Smooth muscle cell (in vitro differentiated cells): ENCODE results near the gene PABPC1L. TPM values are rescaled to one million over a fixed set of nuclear protein-coding genes. Genes with fewer than 3 reads are reported as not detected.

Source experiments
- DNase-seq: peaks from one replicate; lab custom pipeline; 2025; ENCODE audit not compliant: unreplicated experiment; lab: John Stamatoyannopoulos, UW
- H2AFZ ChIP-seq: fragments of 200-600 bp; sonication (generic); 2 replicates; pipeline ENCODE4 v1.6.0; 2016; ENCODE audit warnings: antibody characterized with exemption, low read depth, mild to moderate bottlenecking
- H3F3A ChIP-seq: fragments of 200-600 bp; sonication (generic); 2 replicates; pipeline ENCODE4 v1.6.0; 2017; ENCODE audit warnings: antibody characterized with exemption, low read depth
- H3K27ac ChIP-seq: fragments of 200-600 bp; sonication (generic); 2 replicates; pipeline ENCODE4 v1.5.1; 2016; ENCODE audit warnings: low read depth, mild to moderate bottlenecking
- H3K27me3 ChIP-seq: fragments of 200-600 bp; sonication (generic); 2 replicates; pipeline ENCODE4 v1.6.1; 2016; ENCODE audit warnings: low read depth, mild to moderate bottlenecking
- H3K36me3 ChIP-seq: fragments of 200-600 bp; sonication (generic); 2 replicates; pipeline ENCODE4 v1.5.1; 2016; ENCODE audit warnings: low read depth
- H3K4me1 ChIP-seq: fragments of 200-600 bp; sonication (generic); 2 replicates; pipeline ENCODE4 v1.5.1; 2016; ENCODE audit warnings: low read depth
- H3K4me2 ChIP-seq: fragments of 200-600 bp; sonication (generic); 2 replicates; pipeline ENCODE4 v1.6.0; 2016; ENCODE audit warnings: mild to moderate bottlenecking
- H3K4me3 ChIP-seq: fragments of 200-600 bp; sonication (generic); 2 replicates; pipeline ENCODE4 v1.5.1; 2016; ENCODE audit warnings: mild to moderate bottlenecking
- H3K79me2 ChIP-seq: fragments of 200-600 bp; sonication (generic); 2 replicates; pipeline ENCODE4 v1.6.0; 2016; ENCODE audit warnings: low read depth, mild to moderate bottlenecking
- H3K9ac ChIP-seq: fragments of 200-600 bp; sonication (generic); 2 replicates; pipeline ENCODE4 v1.6.0; 2016; ENCODE audit warnings: low read depth
- H3K9me3 ChIP-seq: fragments of 200-600 bp; sonication (generic); replicated peaks from 2 replicates; pipeline ENCODE4 v1.5.1; 2016; ENCODE audit warnings: low read depth
- H4K20me1 ChIP-seq: fragments of 200-600 bp; sonication (generic); 2 replicates; pipeline ENCODE4 v1.6.0; 2016; ENCODE audit warnings: low read depth
- WGBS: methylation state at CpG from one replicate; pipeline ENCODE4 v1.1.7; 2016; ENCODE audit warnings: low lambda C conversion rate; 5-methylcytosine and 5-hydroxymethylcytosine counted together
- polyA plus RNA-seq: library from polyadenylated mRNA; unstranded; fragments of >200 nt; fragmentation: Nextera tagmentation; extraction: Ambion mirVana; gene quantifications from 2 replicates; pipeline ENCODE4 v1.2.1, GENCODE V29; 2016
- total RNA-seq: library from RNA; depleted of rRNA; stranded (reverse); fragments of >200 nt; gene quantifications from 2 replicates; pipeline ENCODE4 v1.2.3, GENCODE V29; 2014
- TF ChIP-seq, protein P1 (sequence below): fragments of 200-600 bp; sonication (generic); IDR thresholded peaks from 2 replicates; pipeline ENCODE4 v1.5.1; 2017; ENCODE audit warnings: borderline replicate concordance, mild to moderate bottlenecking, antibody characterized with exemption; ENCODE audit not compliant: insufficient read depth, poor library complexity, severe bottlenecking

The PABPC1L gene
- total and polyA plus RNA-seq, 2 experiments from 2014 or later: 8.9 to 12.3 TPM

DNA sequence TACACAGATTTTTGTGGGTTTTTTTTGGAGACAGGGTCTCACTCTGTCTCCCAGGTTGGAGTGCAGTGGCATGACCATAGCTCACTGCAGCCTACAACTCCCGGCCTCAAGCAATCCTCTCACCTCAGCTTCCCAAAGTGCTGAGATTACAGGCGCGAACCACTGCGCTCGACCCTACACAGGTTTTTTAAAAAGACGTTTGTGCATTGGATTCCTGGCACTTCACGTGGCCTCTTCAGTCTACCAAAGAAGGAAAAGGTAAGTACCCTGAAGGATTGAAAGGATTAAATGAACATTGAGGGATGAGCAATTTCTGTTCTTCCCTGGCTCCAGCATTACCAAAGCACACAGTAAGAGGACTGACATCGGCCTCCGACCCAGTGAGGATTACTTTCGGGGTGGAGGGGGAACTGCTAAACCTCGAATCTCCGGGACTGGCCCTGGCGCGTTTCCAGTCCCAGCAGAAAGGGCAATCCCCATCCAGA lies 24.9 kb upstream of the PABPC1L start:
- H3K4me1 ChIP-seq: peaks cover 18% of the 10 kb centered on the region
- peak overlapping the region; percentile 90 for H3K27ac ChIP-seq
- H3F3A ChIP-seq: no peaks in the 10 kb centered on the region
- peak overlapping the region; percentile 50 for H2AFZ ChIP-seq
- TF ChIP-seq, protein P1, sequence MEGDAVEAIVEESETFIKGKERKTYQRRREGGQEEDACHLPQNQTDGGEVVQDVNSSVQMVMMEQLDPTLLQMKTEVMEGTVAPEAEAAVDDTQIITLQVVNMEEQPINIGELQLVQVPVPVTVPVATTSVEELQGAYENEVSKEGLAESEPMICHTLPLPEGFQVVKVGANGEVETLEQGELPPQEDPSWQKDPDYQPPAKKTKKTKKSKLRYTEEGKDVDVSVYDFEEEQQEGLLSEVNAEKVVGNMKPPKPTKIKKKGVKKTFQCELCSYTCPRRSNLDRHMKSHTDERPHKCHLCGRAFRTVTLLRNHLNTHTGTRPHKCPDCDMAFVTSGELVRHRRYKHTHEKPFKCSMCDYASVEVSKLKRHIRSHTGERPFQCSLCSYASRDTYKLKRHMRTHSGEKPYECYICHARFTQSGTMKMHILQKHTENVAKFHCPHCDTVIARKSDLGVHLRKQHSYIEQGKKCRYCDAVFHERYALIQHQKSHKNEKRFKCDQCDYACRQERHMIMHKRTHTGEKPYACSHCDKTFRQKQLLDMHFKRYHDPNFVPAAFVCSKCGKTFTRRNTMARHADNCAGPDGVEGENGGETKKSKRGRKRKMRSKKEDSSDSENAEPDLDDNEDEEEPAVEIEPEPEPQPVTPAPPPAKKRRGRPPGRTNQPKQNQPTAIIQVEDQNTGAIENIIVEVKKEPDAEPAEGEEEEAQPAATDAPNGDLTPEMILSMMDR: no peak
- H3K9ac ChIP-seq: peak overlapping the region; percentile 96
- H3K9me3 ChIP-seq: no peaks in the 10 kb centered on the region
- H4K20me1 ChIP-seq: peaks cover 40% of the 10 kb centered on the region
- WGBS: 10% methylated on average over 14 of the region's 14 CpGs
- DNase-seq: no peak
- H3K36me3 ChIP-seq: no peaks in the 10 kb centered on the region
- peak overlapping the region; percentile 74 for H3K4me3 ChIP-seq
- H3K79me2 ChIP-seq: peaks cover 44% of the 10 kb centered on the region
- H3K27me3 ChIP-seq: no peaks in the 10 kb centered on the region
- H3K4me2 ChIP-seq: peak overlapping the region; percentile 90

DNA sequence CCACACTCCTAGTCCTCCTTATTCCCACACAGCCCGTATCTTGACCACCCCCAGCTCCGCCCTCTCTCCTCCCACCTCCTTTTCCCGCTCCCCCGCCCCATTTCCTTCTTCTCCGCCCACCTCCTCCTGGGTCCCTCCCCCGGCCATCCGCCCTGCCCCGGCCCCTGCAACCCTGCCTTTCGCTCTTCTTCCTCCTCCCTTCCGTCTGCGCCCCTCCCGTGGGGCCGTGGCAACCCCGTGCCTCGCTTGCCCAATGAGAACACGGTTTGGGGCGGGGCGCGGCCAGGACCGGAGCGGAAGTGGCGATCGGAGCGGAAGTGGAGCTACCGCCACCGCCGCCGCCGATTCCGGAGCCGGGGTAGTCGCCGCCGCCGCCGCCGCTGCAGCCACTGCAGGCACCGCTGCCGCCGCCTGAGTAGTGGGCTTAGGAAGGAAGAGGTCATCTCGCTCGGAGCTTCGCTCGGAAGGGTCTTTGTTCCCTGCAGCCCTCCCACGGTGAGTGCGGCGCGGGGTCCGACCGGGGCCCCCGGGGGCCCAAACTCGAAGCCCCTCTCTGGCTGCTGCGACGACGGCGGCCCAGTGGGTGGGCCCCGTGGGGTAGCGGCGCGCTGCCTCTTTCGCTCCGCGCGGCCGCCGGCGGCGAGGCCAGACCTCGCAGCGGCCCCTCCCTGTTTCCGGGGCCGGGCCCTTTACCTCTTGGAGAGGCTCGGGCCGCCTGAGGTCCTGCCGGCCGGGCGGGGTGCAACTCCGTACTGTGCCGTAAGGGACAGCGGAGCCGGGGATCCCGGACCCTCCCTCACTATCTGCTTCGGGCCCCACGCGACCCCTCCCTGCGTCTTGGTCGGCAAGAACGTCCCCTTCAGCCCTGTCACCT lies 24.2 kb upstream of the PABPC1L start, which contains the start of gene YWHAB:
Gene YWHAB (plus strand): TSS at position 314 of the 874 bp plus-strand sequence. CDS start 15,829 bp downstream, outside the sequence.
- no peaks in the 10 kb centered on the region for H3K27me3 ChIP-seq
- H3K36me3 ChIP-seq: no peaks in the 10 kb centered on the region
- TF ChIP-seq, protein P1: no peak
- 1% methylated on average over 64 of the region's 88 CpGs for WGBS
- H2AFZ ChIP-seq: peak within 1 kb of the TSS; percentile 64
- peaks cover 51% of the 10 kb centered on the region for H3K79me2 ChIP-seq
- H3K9me3 ChIP-seq: no peaks in the 10 kb centered on the region
- peak within 1 kb of the TSS; percentile 90 for H3K27ac ChIP-seq
- DNase-seq: peak; percentile 94
- H3K4me3 ChIP-seq: peak within 1 kb of the TSS; percentile 74
- H3K4me2 ChIP-seq: peak within 1 kb of the TSS; percentile 90
- no peaks in the 10 kb centered on the region for H3F3A ChIP-seq
- H3K4me1 ChIP-seq: peaks cover 18% of the 10 kb centered on the region
- H3K9ac ChIP-seq: peak within 1 kb of the TSS; percentile 96
- peaks cover 46% of the 10 kb centered on the region for H4K20me1 ChIP-seq

DNA sequence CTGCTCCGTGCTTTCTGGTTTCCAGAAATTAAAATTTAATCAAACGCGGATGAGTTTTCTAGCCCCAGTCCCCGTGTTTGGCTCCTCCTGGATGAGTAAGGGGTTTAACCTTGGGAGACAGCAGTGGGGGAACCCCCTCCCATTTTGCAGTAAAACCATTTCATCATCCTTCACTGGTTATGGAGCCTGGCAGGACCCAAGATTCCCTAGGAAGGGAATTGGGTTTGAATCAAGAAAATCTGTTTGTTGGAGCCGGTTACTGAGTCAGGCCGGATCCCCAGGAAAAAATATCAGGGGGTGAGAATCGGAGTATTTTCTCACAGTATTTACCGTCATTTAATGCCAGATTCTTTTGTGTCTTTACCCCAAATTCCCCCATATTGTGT lies 23.6 kb upstream of the PABPC1L start:
- H3K9ac ChIP-seq: peak overlapping the region; percentile 96
- peaks cover 53% of the 10 kb centered on the region for H4K20me1 ChIP-seq
- H3F3A ChIP-seq: no peaks in the 10 kb centered on the region
- H3K4me1 ChIP-seq: peaks cover 18% of the 10 kb centered on the region
- no peaks in the 10 kb centered on the region for H3K27me3 ChIP-seq
- no peak for DNase-seq
- H3K79me2 ChIP-seq: peaks cover 57% of the 10 kb centered on the region
- WGBS: 2% methylated on average over 8 of the region's 8 CpGs
- H3K4me2 ChIP-seq: peak overlapping the region; percentile 90
- H3K27ac ChIP-seq: peak overlapping the region; percentile 90
- TF ChIP-seq, protein P1: no peak
- H2AFZ ChIP-seq: no peak overlapping the region
- H3K4me3 ChIP-seq: peak overlapping the region; percentile 74
- H3K36me3 ChIP-seq: no peaks in the 10 kb centered on the region
- no peaks in the 10 kb centered on the region for H3K9me3 ChIP-seq
